ENCODE data around the gene ADAM12.

- TF ChIP-seq CTCF (IDR thresholded peaks at IDR 0.05) (no peak), POLR2A (IDR thresholded peaks at IDR 0.05) (no peak)
Observed at GRCh38 chr10:126215746-126216631, 172.3 kb downstream of the ADAM12 start.
